Erythroblast (primary cell): ENCODE data around the gene PLEKHH3.

ENCODE experiments used
- GATA1 ChIP-seq: IDR thresholded peaks from 2 replicates; pipeline ENCODE4 v1.6.1; 2011; ENCODE audit warnings: low read depth, mild to moderate bottlenecking, control low read depth, low read length, moderate library complexity
- POLR2A ChIP-seq: IDR thresholded peaks from 2 replicates; pipeline ENCODE4 v1.6.1; 2011; ENCODE audit warnings: mild to moderate bottlenecking, low read length

GRCh38 chr17:42639525-42640113 lies 37.2 kb downstream of the PLEKHH3 start:
- no peak for TF ChIP-seq POLR2A
- TF ChIP-seq GATA1, result no peak
